GM23248 (cell line): ENCODE data around the gene TRIP12. TPM values are rescaled to one million over a fixed set of nuclear protein-coding genes. Genes with fewer than 3 reads are reported as not detected.
"Not testable (repeated sequence)": the region's sequence is repeated elsewhere in the genome, so short reads cannot be mapped to it uniquely, and the experiment has no call there.

Source experiments
- DNase-seq: peaks from one replicate; pipeline ENCODE4 v3.0.0-alpha.2; 2015
- H2AFZ ChIP-seq: fragments of 200-600 bp; sonication (generic); 2 replicates; pipeline ENCODE4 v1.6.1; 2016; ENCODE audit warnings: antibody characterized with exemption
- H3F3A ChIP-seq: fragments of 200-600 bp; sonication (generic); 2 replicates; pipeline ENCODE4 v1.6.1; 2016; ENCODE audit warnings: mild to moderate bottlenecking, antibody characterized with exemption, mixed run types; ENCODE audit not compliant: insufficient read depth
- H3K27ac ChIP-seq: fragments of 200-600 bp; sonication (generic); 2 replicates; pipeline ENCODE4 v1.5.1; 2016; ENCODE audit warnings: mild to moderate bottlenecking
- H3K27me3 ChIP-seq: fragments of 200-600 bp; sonication (generic); replicated peaks from 2 replicates; pipeline ENCODE4 v1.6.1; 2016; ENCODE audit warnings: mild to moderate bottlenecking; ENCODE audit not compliant: insufficient read depth
- H3K36me3 ChIP-seq: fragments of 200-600 bp; sonication (generic); 2 replicates; pipeline ENCODE4 v1.6.1; 2016; ENCODE audit warnings: low read depth, mild to moderate bottlenecking
- H3K4me1 ChIP-seq: fragments of 200-600 bp; sonication (generic); 2 replicates; pipeline ENCODE4 v1.6.1; 2016; ENCODE audit warnings: mild to moderate bottlenecking; ENCODE audit not compliant: insufficient read depth
- H3K4me2 ChIP-seq: fragments of 200-600 bp; sonication (generic); one replicate; pipeline ENCODE4 v1.6.1; 2016; ENCODE audit warnings: mild to moderate bottlenecking; ENCODE audit not compliant: unreplicated experiment
- H3K4me3 ChIP-seq: fragments of 200-600 bp; sonication (generic); 2 replicates; pipeline ENCODE4 v1.5.1; 2016; ENCODE audit warnings: mild to moderate bottlenecking
- H3K79me2 ChIP-seq: fragments of 200-600 bp; sonication (generic); 2 replicates; pipeline ENCODE4 v1.6.1; 2016; ENCODE audit warnings: mild to moderate bottlenecking; ENCODE audit not compliant: insufficient read depth
- H3K9ac ChIP-seq: fragments of 200-600 bp; sonication (generic); 2 replicates; pipeline ENCODE4 v1.6.1; 2016; ENCODE audit warnings: mild to moderate bottlenecking
- H3K9me2 ChIP-seq: fragments of 200-600 bp; sonication (generic); 2 replicates; pipeline ENCODE4 v1.6.1; 2016; ENCODE audit warnings: mixed run types, mild to moderate bottlenecking, moderate library complexity; ENCODE audit not compliant: insufficient read depth
- H3K9me3 ChIP-seq: fragments of 200-600 bp; sonication (generic); one replicate; pipeline ENCODE4 v1.6.1; 2017; ENCODE audit warnings: low read depth
- H4K20me1 ChIP-seq: fragments of 200-600 bp; sonication (generic); 2 replicates; pipeline ENCODE4 v1.6.0; 2016; ENCODE audit not compliant: insufficient read depth
- EZH2 ChIP-seq: fragments of 200-600 bp; sonication (generic); IDR thresholded peaks from 2 replicates; pipeline ENCODE4 v1.6.1; 2018; ENCODE audit warnings: antibody characterized with exemption, mild to moderate bottlenecking; ENCODE audit not compliant: insufficient read depth, poor library complexity, severe bottlenecking
- EZH2phosphoT487 ChIP-seq: fragments of 200-600 bp; sonication (generic); IDR thresholded peaks from 2 replicates; pipeline ENCODE4 v1.6.1; 2018; ENCODE audit warnings: antibody characterized with exemption, moderate library complexity, mild to moderate bottlenecking, low read depth; ENCODE audit not compliant: insufficient read depth
- WGBS, 2 experiments: methylation state at CpG; one replicate each; pipeline ENCODE4 v1.1.6; 2015 to 2017; ENCODE audit warnings: low lambda C conversion rate in 2 of 2, low coverage in 1 of 2; ENCODE audit errors: missing lambda C conversion rate in 2 of 2; 5-methylcytosine and 5-hydroxymethylcytosine counted together
- in situ Hi-C: fragments of 300-500 bp; cut with MboI; formaldehyde crosslinking; loops from 2 replicates; pipeline ENCODE4 v1.15.0; 2020
- polyA plus RNA-seq: library from polyadenylated mRNA; unstranded; fragments of >200 nt; fragmentation: Nextera tagmentation; extraction: Ambion mirVana; gene quantifications from 2 replicates; pipeline ENCODE4 v1.2.1, GENCODE V29; 2016
- total RNA-seq: library from RNA; depleted of rRNA; stranded (reverse); fragments of >200 nt; shearing (Covaris generic); gene quantifications from 2 replicates; pipeline ENCODE4 v1.2.3, GENCODE V29; 2014

TRIP12 gene
- total and polyA plus RNA-seq, 2 experiments from 2014 or later = 52.2 to 124 TPM

DNA sequence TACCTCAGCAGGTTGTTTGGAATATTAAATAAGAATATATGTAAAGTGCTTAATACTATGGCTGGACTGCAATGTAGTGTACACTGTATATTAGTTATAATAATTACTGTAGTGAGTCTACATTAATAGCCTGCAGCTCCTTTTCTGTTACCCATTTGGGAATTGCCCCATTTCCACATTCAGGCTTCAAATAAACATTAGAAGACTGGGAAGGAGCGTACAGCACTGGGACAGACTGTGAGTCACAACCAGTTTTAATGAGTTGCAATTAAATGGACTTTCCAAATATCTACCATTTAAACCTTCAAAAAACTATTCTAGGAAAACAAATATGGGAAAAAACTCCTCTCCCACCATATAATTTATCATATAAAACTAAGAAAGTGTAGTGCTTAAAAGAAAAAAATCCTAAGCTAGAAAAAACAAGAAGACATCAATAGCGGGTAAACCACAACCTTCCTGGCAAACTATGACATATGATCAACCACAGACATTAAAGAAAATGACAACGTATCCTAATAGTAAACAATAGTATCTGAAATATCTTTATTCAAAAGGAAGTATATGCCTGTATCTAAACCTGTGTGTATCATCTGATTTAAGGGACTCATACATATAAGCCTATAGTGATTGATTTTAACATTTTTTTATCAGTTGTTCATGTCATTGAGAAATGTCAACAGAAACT lies 86.1 kb downstream of the TRIP12 start:
- no peak overlapping the region for H3K27ac ChIP-seq
- no peaks in the 10 kb centered on the region for H3K27me3 ChIP-seq
- no peaks in the 10 kb centered on the region for H3K9me3 ChIP-seq
- peaks cover 10% of the 10 kb centered on the region; the same call in 1 of the 2 replicates for H3F3A ChIP-seq
- no peaks in the 10 kb centered on the region for H3K9me2 ChIP-seq
- in situ Hi-C loops = no loop called here
- WGBS, 2 experiments = 77 to 84% methylated on average over 3 of the region's 3 CpGs
- H3K4me1 ChIP-seq = no peaks in the 10 kb centered on the region; the same call in 1 of the 2 replicates
- no peak overlapping the region for H3K4me2 ChIP-seq
- peak; percentile 44 for DNase-seq
- H3K4me3 ChIP-seq = no peak overlapping the region
- no peak overlapping the region for H2AFZ ChIP-seq
- peaks cover 100% of the 10 kb centered on the region for H3K79me2 ChIP-seq
- H3K9ac ChIP-seq = no peak overlapping the region
- peaks cover 47% of the 10 kb centered on the region for H3K36me3 ChIP-seq
- no peak for TF ChIP-seq EZH2phosphoT487
- TF ChIP-seq EZH2 = no peak
- H4K20me1 ChIP-seq = 0 out of 2 replicates have a peak, but pooled peaks cover 10% of the 10 kb centered on the region

DNA sequence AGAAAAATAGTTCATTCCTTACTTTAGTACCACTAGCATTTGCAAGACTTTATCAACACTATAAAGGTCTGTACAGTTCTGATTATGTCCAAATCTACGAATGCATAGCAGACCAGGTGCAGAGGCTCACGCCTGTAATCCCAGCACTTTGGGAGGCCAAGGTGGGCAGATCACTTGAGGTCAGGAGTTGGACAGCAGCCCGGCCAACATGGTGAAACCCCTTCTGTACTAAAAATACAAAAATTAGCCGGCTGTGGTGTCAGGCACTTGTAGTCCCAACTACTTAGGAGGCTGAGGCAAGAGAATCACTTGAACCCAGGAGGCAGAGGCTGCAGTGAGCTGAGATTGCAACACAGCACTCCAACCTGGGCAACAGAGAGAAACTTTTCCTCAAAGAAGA lies 87.4 kb downstream of the TRIP12 start:
- in situ Hi-C loops, H3K4me2 ChIP-seq, H3K4me1 ChIP-seq, H3K9me3 ChIP-seq, H2AFZ ChIP-seq, H3K27me3 ChIP-seq, H3K4me3 ChIP-seq, DNase-seq, H3K9ac ChIP-seq, H3K9me2 ChIP-seq, H3K27ac ChIP-seq: not testable (repeated sequence)
- peaks cover 97% of the 10 kb centered on the region for H3K79me2 ChIP-seq
- 96 to 98% methylated on average over 4 of the region's 4 CpGs for WGBS, 2 experiments
- H3F3A ChIP-seq = peaks cover 10% of the 10 kb centered on the region; the same call in 1 of the 2 replicates
- peaks cover 46% of the 10 kb centered on the region for H3K36me3 ChIP-seq
- H4K20me1 ChIP-seq = 0 out of 2 replicates have a peak, but pooled peaks cover 10% of the 10 kb centered on the region

GRCh38 chr2:229832510-229832898 lies 89.3 kb downstream of the TRIP12 start:
- Histone ChIP-seq H3K27me3 (no peaks in the 10 kb centered on the region), H4K20me1 (0 out of 2 replicates have a peak, but pooled peaks cover 10% of the 10 kb centered on the region), H3K36me3 (peaks cover 50% of the 10 kb centered on the region), H2AFZ (no peak overlapping the region), H3K27ac (no peak overlapping the region), H3F3A (peaks cover 10% of the 10 kb centered on the region; the same call in 1 of the 2 replicates), H3K4me3 (no peak overlapping the region), H3K9me2 (no peaks in the 10 kb centered on the region), H3K4me2 (no peak overlapping the region), H3K9me3 (no peaks in the 10 kb centered on the region), H3K4me1 (no peaks in the 10 kb centered on the region; the same call in 1 of the 2 replicates), H3K9ac (no peak overlapping the region), H3K79me2 (peaks cover 95% of the 10 kb centered on the region)
- no peak for DNase-seq
- TF ChIP-seq EZH2phosphoT487 (no peak), EZH2 (no peak)
- 97 to 100% methylated on average over 2 of the region's 2 CpGs for WGBS, 2 experiments
- in situ Hi-C loops = no loop called here

GRCh38 chr2:229831805-229832509 lies 89.9 kb downstream of the TRIP12 start:
- Histone ChIP-seq H3K4me2 (no peak overlapping the region), H3K9me3 (no peaks in the 10 kb centered on the region), H3K9me2 (no peaks in the 10 kb centered on the region), H3K36me3 (peaks cover 50% of the 10 kb centered on the region), H3K79me2 (peaks cover 90% of the 10 kb centered on the region), H2AFZ (no peak overlapping the region), H3K9ac (no peak overlapping the region), H4K20me1 (0 out of 2 replicates have a peak, but pooled peaks cover 10% of the 10 kb centered on the region), H3F3A (peaks cover 10% of the 10 kb centered on the region; the same call in 1 of the 2 replicates), H3K27ac (no peak overlapping the region), H3K4me1 (no peaks in the 10 kb centered on the region; the same call in 1 of the 2 replicates), H3K4me3 (no peak overlapping the region), H3K27me3 (no peaks in the 10 kb centered on the region)
- TF ChIP-seq EZH2phosphoT487 (no peak), EZH2 (no peak)
- no peak for DNase-seq
- in situ Hi-C loops = no loop called here
- WGBS, 2 experiments = 77% methylated on average over 3 of the region's 3 CpGs
